Stomach smooth muscle (tissue), 2 donors: Measurements from ENCODE around the gene AMDHD2.
A peak's percentile ranks its signal among the peaks of the same experiment; 100 is the strongest.
"Not testable (repeated sequence)": the region's sequence is repeated elsewhere in the genome, so short reads cannot be mapped to it uniquely, and the experiment has no call there.

Experiments
- H3K27ac ChIP-seq: one replicate; pipeline ENCODE4 v1.7.0; 2013; ENCODE audit warnings: mild to moderate bottlenecking, low read length, inconsistent platforms
- H3K27me3 ChIP-seq, 2 donors: one replicate each; pipeline ENCODE4 v1.7.0; 2013; ENCODE audit warnings: low read length in 2 of 2; ENCODE audit not compliant: insufficient read depth in 2 of 2, control insufficient read depth in 1 of 2
- H3K36me3 ChIP-seq, 2 donors: one replicate each; pipeline ENCODE4 v1.7.0; 2013; ENCODE audit warnings: low read length in 2 of 2; ENCODE audit not compliant: control insufficient read depth in 2 of 2, insufficient read depth in 2 of 2
- H3K4me1 ChIP-seq: one replicate; pipeline ENCODE4 v1.7.0; 2013; ENCODE audit warnings: low read length; ENCODE audit not compliant: control insufficient read depth, insufficient read depth
- H3K4me3 ChIP-seq, 2 donors: one replicate each; pipeline ENCODE4 v1.7.0; 2013; ENCODE audit warnings: low read length in 2 of 2
- H3K9ac ChIP-seq, 2 donors: one replicate each; pipeline ENCODE4 v1.7.0; 2013; ENCODE audit warnings: low read length in 2 of 2, mild to moderate bottlenecking in 1 of 2
- H3K9me3 ChIP-seq, 2 donors: one replicate each; pipeline ENCODE4 v1.7.0; 2013; ENCODE audit warnings: low read length in 2 of 2; ENCODE audit not compliant: control insufficient read depth in 2 of 2
- donor health status: healthy.
- donor health status: Pancreatic carcinoma.

The AMDHD2 gene

GRCh38 chr16:2531371-2531695, 11.2 kb downstream of the AMDHD2 start, which contains the start of gene CEMP1:
Gene CEMP1, minus strand, starts transcription at chr16:2531408. Its CDS starts 335 bp downstream, at chr16:2531073.
- Histone ChIP-seq H3K4me3 (peak within 1 kb of the TSS; percentile 68 to 82), H3K9ac (peak within 1 kb of the TSS; percentile 74 to 84), H3K36me3 (peaks cover 11 to 14% of the 10 kb centered on the region in 2 donors), H3K27ac (peak within 1 kb of the TSS; percentile 97), H3K9me3 (no peaks in the 10 kb centered on the region), H3K4me1 (peaks cover 22% of the 10 kb centered on the region), H3K27me3 (no peaks in the 10 kb centered on the region)

- Histone ChIP-seq H3K27ac (peak overlapping the region; percentile 97), H3K9me3 (no peaks in the 10 kb centered on the region), H3K4me1 (peaks cover 23% of the 10 kb centered on the region), H3K4me3 (peak overlapping the region; percentile 68 to 82), H3K9ac (peak overlapping the region; percentile 74 to 84), H3K36me3 (peaks cover 11 to 12% of the 10 kb centered on the region in 2 donors), H3K27me3 (no peaks in the 10 kb centered on the region)
These were observed 11.7 kb downstream of the AMDHD2 start for GRCh38 chr16:2531696-2532493.

- peaks cover 10 to 11% of the 10 kb centered on the region in 2 donors for H3K36me3 ChIP-seq
- H3K4me3 ChIP-seq: peak overlapping the region; percentile 68 to 82
- no peaks in the 10 kb centered on the region for H3K27me3 ChIP-seq
- no peaks in the 10 kb centered on the region for H3K9me3 ChIP-seq
- H3K4me1 ChIP-seq: peaks cover 25% of the 10 kb centered on the region
- peak overlapping the region; percentile 52 to 84 for H3K9ac ChIP-seq
- H3K27ac ChIP-seq: peak overlapping the region; percentile 97
These were observed 12.4 kb downstream of the AMDHD2 start for GRCh38 chr16:2532494-2533141.

GRCh38 chr16:2533142-2533755, 13.1 kb downstream of the AMDHD2 start:
- H3K9ac ChIP-seq: peak overlapping the region; percentile 52 to 84

GRCh38 chr16:2533912-2534311, 13.7 kb downstream of the AMDHD2 start:
- H3K27ac ChIP-seq: no peak overlapping the region
- peaks cover 0 to 4% of the 10 kb centered on the region in 2 donors for H3K36me3 ChIP-seq
- no peaks in the 10 kb centered on the region for H3K27me3 ChIP-seq
- peaks cover 25% of the 10 kb centered on the region for H3K4me1 ChIP-seq
- H3K4me3 ChIP-seq: no peak overlapping the region
- H3K9ac ChIP-seq: no peak overlapping the region
- no peaks in the 10 kb centered on the region for H3K9me3 ChIP-seq

More at GRCh38 chr16:2533142-2533755, 13.1 kb downstream of the AMDHD2 start:
- Histone ChIP-seq H3K4me3 (peak overlapping the region; percentile 68 to 82), H3K27ac (peak overlapping the region; percentile 97), H3K4me1 (peaks cover 25% of the 10 kb centered on the region)
- H3K36me3 ChIP-seq, H3K27me3 ChIP-seq, H3K9me3 ChIP-seq: not testable (repeated sequence)

- not testable (repeated sequence) for H3K27me3 ChIP-seq, H3K9ac ChIP-seq, H3K36me3 ChIP-seq, H3K4me3 ChIP-seq, H3K27ac ChIP-seq, H3K9me3 ChIP-seq
- H3K4me1 ChIP-seq: peaks cover 29% of the 10 kb centered on the region
These were observed 14.2 kb downstream of the AMDHD2 start for GRCh38 chr16:2534335-2534734.

GRCh38 chr16:2535625-2536013, 15.4 kb downstream of the AMDHD2 start:
- Histone ChIP-seq H3K27ac (peak overlapping the region; percentile 18), H3K9me3 (no peaks in the 10 kb centered on the region), H3K4me3 (no peak overlapping the region), H3K4me1 (peaks cover 38% of the 10 kb centered on the region), H3K9ac (no peak overlapping the region), H3K36me3 (no peaks in the 10 kb centered on the region), H3K27me3 (no peaks in the 10 kb centered on the region)

GRCh38 chr16:2537451-2538379, 17.5 kb downstream of the AMDHD2 start, which contains the start of gene PDPK1:
Gene PDPK1, plus strand, starts transcription at chr16:2538021. Its CDS starts 92 bp downstream, at chr16:2538113.
- H3K9ac ChIP-seq: peak within 1 kb of the TSS; percentile 69 to 78
- H3K36me3 ChIP-seq: no peaks in the 10 kb centered on the region
- H3K4me3 ChIP-seq: peak within 1 kb of the TSS; percentile 75 to 78
- H3K27me3 ChIP-seq: no peaks in the 10 kb centered on the region
- no peaks in the 10 kb centered on the region for H3K9me3 ChIP-seq
- peak within 1 kb of the TSS; percentile 69 for H3K27ac ChIP-seq
- peaks cover 32% of the 10 kb centered on the region for H3K4me1 ChIP-seq

GRCh38 chr16:2539192-2539844, 19.1 kb downstream of the AMDHD2 start:
- H3K4me3 ChIP-seq, H3K27ac ChIP-seq, H3K27me3 ChIP-seq, H3K36me3 ChIP-seq, H3K9ac ChIP-seq, H3K9me3 ChIP-seq: not testable (repeated sequence)
- H3K4me1 ChIP-seq: peaks cover 29% of the 10 kb centered on the region
